Measurements from ENCODE around the gene ZSWIM5.

Gene ZSWIM5

DNA sequence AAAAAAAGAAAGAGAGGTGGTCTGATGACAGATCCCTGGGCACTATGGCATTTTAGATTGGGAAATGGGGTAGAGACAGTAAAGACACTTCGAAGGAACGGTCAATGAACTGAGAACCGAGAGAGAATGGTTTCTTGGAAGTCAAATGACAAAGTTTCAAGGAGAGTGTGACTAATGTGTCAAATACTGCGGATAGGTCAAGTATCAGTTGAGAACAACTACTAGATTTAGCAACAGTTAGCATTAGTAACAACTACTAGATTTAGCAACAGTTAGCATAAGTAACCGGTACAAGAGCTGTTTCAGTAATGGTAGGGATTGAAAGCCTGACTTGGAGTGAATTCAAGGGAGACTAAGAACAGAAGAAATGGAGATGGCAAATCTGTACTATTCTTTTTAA lies 159.4 kb downstream of the ZSWIM5 start:
- DNase-seq (ENCODE audit: low read depth) = no peak
- H3K4me3 ChIP-seq (ENCODE audit: low read length) = no peak overlapping the region
- TF ChIP-seq, protein P1, sequence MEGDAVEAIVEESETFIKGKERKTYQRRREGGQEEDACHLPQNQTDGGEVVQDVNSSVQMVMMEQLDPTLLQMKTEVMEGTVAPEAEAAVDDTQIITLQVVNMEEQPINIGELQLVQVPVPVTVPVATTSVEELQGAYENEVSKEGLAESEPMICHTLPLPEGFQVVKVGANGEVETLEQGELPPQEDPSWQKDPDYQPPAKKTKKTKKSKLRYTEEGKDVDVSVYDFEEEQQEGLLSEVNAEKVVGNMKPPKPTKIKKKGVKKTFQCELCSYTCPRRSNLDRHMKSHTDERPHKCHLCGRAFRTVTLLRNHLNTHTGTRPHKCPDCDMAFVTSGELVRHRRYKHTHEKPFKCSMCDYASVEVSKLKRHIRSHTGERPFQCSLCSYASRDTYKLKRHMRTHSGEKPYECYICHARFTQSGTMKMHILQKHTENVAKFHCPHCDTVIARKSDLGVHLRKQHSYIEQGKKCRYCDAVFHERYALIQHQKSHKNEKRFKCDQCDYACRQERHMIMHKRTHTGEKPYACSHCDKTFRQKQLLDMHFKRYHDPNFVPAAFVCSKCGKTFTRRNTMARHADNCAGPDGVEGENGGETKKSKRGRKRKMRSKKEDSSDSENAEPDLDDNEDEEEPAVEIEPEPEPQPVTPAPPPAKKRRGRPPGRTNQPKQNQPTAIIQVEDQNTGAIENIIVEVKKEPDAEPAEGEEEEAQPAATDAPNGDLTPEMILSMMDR (conservative IDR thresholded peaks at IDR 0.05; ENCODE audit: low read depth, low read length) = no peak

DNA sequence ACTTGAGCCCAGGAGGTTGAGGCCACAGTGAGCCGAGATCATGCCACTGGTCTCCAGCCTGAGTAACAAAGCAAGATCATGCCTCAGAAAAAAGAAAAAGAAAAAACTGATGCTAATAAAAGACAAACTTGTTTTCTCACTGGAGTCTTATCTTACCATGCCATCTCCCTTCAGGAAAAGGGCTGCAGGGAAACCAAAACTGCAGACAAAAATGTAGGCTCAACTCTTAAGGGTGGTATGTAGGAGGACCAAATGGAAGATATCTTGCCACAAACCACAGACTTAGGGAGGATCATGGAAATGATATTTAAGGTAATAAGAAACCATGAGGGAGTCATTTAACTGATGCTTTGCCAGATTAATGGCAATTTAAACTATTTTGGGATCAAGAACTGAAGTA lies 161.5 kb downstream of the ZSWIM5 start:
- no peak overlapping the region for H3K4me3 ChIP-seq (ENCODE audit: low read length)
- DNase-seq (ENCODE audit: low read depth) = no peak
- TF ChIP-seq, protein P1 (conservative IDR thresholded peaks at IDR 0.05; ENCODE audit: low read depth, low read length) = no peak

DNA sequence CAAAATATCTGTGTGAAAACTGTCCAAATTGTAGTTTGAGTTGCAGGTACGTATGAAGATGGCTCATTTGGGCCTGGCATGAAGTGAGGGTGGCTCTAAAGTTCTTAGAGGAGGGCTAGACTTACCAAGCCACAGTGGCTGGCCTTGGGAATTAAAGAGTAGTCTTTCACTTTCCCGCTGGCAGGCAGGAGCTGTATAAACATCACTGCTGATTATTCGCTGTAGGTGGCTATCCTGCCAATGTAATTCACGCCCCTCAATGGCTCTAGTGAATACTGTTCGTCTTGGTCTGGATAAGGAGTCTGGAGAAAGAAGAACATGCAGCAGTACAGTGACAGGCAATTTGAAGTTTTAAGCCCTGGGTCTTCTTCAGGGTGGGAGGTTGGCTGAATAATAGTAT lies 163.3 kb downstream of the ZSWIM5 start:
- H3K4me3 ChIP-seq (ENCODE audit: low read length) = no peak overlapping the region
- no peak for DNase-seq (ENCODE audit: low read depth)
- TF ChIP-seq, protein P1 (conservative IDR thresholded peaks at IDR 0.05; ENCODE audit: low read depth, low read length) = no peak

DNA sequence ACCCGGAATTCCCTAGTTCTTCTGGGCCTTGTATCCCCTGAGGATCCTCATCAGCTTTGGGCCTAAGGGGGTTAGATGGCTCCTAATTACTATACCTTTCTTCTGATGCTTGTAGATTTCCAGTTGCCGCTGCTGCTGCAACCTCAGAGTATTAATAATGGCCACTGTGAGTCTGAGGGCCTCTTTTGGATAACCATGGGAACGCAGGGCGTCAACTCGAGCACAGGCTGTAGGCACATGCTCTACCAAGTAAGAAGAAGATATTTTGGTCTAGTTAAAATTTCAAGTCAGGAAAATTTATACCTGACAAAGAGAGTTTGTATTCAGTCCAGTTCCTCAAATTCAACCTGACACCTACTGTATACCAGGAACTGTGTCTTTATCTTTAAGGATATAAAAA lies 166.1 kb downstream of the ZSWIM5 start:
- H3K4me3 ChIP-seq (ENCODE audit: low read length) = no peak overlapping the region
- TF ChIP-seq, protein P1 (conservative IDR thresholded peaks at IDR 0.05; ENCODE audit: low read depth, low read length) = no peak
- DNase-seq (ENCODE audit: low read depth) = no peak

DNA sequence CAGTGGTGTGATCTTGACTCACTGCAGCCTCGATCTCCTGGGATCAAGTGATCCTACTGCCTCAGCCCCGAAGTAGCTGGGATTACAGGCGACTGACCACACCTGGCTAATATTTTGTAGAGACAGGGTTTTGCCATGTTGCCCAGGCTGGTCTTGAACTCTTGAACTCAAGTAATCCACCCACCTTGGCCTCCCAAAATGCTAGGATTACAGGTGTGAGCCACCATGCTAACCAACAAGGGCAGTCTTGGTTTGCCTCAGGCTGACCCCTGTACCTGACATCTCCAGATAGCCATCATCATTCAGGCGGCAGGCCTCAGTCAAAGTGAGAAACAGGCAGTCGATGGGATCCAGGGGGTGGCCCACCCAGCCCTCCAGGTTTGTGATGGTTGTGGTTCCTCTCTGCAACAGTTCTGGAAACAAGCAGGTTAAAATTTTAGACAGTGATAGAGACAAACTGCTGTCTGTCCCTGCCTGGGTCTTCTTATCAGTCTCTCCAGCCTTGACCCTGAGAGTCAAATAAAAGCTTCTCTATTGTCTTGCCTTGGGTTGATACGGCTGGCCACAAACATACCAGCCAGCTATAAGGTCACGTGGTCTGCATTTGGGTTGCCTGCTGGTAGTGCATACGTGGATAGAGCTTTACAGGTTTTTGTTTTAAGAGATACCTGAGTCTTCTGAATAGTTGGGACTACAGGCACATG lies 167.6 kb downstream of the ZSWIM5 start:
- no peak overlapping the region for H3K4me3 ChIP-seq (ENCODE audit: low read length)
- TF ChIP-seq, protein P1 (conservative IDR thresholded peaks at IDR 0.05; ENCODE audit: low read depth, low read length) = no peak
- DNase-seq (ENCODE audit: low read depth) = no peak

DNA sequence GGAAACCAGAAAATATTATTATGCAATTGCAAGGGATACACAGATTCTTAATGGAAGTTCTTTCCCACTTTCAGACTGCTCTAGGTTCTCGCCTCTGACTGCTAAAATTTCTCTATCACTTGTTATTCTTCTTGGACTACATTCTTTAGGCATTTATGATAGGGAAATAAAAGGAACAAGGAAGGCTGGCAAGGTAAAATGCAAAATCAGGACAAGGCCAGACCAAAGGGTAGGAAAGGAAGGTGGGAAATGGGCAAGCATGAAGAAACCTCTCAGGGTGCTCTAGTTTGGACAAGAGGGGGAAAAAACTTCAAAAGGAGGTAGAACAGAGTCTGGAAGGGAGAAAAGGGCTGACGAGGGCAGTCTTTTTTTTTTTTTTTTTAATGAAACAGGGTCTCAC lies 168.2 kb downstream of the ZSWIM5 start:
- TF ChIP-seq, protein P1 (conservative IDR thresholded peaks at IDR 0.05; ENCODE audit: low read depth, low read length) = no peak
- H3K4me3 ChIP-seq (ENCODE audit: low read length) = no peak overlapping the region
- DNase-seq (ENCODE audit: low read depth) = no peak

DNA sequence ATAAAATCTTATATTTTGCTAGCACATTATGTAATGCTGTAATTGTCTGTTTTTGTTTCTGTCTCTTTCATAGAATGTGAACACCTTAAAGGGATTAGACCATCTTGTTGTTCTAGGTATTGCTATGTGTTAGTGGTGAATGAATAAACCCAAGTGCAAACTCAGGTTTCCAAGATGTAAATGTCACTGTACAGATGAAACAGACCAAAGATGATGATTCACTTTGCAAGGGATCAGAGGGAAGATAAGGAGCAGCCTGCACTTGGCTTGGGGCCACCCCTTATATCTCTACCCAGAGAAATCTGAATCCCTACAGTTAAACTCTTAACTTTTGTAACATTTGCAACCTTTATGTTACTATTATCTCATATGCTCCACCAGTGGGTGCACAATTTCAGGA lies 168.9 kb downstream of the ZSWIM5 start:
- no peak overlapping the region for H3K4me3 ChIP-seq (ENCODE audit: low read length)
- no peak for DNase-seq (ENCODE audit: low read depth)
- TF ChIP-seq, protein P1 (conservative IDR thresholded peaks at IDR 0.05; ENCODE audit: low read depth, low read length) = no peak
